HG02588 (cell line): ENCODE measurements around the gene AEBP1.

Experiments
- ATAC-seq: cut with Tn5 transposase; IDR thresholded peaks from one replicate; pipeline ENCODE4 v1.9.1; 2021; ENCODE audit warnings: mild to moderate bottlenecking, moderate library complexity; ENCODE audit not compliant: unreplicated experiment

The AEBP1 gene

DNA sequence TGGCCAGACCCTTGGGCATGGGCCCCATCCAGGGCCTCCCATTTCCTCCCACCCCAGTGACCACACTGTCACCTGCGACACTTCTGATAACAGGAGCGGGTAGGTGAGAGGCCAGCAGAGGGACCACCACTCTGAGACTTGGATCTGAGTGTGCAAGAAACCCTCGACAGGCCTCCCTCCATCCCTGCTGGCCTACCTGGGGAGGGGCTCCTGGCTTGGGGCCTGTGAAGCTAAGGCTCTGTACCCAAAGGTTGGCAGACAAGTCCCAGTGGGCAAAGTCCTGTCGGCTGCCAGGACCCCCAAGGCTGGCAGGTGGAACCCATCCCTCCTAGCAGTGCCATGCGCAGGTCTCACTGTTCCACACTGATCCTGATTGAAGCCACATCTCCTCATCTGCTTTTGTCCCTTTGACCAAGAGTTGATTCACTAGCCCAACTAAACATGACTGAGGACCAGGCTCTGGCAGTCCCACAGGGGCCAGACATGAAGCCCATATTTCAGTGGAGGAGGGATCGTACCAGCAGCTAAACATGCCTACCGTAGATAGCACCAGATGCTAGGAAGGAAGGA, 37.6 kb upstream of the AEBP1 start:
- no peak for ATAC-seq

DNA sequence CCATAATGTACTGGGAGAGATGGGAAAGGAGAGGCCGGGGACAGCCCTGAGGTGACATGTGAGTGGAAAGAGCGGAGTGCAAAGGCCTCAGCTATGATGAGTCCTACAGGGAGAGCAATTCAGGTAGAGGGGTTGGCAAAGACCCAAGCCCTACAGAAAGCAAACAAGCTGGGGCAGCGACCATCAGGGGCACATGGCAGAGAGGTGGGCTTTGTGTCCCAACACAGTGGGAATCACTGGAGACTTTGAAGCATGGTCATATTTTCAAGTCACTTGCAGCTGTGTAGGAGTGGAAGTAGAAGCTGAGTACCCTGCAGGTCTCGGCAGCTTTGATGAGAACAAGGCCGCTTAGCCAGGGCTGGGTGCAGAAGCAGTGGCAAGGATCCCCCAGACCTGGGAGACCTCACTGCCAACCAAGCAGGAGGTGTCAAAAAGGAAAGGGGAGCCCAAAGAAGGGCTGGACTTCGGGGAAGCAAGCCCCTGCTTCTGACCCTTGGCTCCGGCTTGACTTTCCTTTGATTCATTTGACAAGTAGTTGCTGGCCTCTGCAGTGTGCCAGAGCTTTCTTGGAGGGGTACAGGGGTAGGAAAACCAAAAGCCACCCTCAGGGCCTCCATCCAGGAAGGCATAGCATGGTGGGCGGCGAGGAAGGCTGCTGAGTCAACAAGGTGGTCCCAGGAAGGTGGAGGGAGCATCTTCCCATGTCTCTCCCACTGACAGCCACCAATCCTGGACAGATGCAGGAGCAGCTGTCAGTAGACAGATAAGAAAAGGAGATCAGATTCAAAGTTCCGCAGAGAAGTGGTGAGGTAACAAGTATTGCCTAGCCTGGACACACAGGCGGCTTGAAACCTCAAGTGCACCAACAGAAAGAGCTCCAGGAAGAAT, 36.8 kb upstream of the AEBP1 start:
- ATAC-seq: no peak

DNA sequence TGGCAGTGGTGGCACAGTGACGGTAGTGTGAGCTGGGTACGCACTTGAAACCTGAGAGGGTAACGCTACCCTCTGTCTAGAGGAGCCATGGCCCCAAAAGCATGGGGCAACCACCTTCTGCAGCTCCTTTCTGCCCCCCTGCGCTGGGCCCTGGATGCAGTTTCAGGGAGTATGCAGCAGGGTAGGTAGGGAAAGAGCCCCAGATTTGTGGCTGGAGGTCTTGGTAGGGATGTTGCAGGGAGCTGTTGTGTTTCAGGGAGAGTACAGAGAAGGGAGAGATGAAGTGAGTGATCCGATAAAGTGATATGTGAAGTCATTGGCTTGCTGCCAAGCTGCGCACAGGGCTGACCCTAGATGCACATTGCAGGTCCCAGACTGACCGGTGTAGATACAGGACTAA, 36.1 kb upstream of the AEBP1 start:
- no peak for ATAC-seq

DNA sequence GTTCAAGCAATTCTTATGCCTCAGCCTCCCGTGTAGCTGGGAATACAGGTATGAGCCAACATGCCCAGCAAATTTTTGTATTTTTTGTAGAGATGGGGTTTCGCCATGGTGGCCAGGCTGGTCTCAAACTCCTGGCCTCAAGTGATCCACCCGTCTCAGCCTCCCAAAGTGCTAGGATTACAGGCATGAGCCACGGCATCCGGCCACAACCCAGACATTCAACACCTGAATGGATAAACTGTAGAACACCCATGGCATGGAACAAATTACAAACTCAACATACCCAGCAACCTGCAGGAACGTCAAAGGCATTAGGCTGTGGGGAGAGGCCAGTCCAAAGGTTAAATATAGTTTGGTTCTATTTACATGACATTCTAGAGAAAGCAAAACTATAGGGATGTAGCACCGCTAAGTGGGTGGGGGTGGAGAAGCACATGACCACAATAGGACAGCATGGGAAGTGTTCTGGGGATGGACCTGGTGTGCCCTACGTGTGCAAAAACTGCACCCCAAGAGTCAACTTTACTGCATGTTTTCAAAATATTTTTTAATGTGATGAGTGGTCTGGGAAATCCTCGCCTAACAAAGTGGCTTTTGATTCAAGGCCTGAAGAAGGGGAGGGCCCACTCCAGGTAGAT, 32.3 kb upstream of the AEBP1 start:
- no peak for ATAC-seq

DNA sequence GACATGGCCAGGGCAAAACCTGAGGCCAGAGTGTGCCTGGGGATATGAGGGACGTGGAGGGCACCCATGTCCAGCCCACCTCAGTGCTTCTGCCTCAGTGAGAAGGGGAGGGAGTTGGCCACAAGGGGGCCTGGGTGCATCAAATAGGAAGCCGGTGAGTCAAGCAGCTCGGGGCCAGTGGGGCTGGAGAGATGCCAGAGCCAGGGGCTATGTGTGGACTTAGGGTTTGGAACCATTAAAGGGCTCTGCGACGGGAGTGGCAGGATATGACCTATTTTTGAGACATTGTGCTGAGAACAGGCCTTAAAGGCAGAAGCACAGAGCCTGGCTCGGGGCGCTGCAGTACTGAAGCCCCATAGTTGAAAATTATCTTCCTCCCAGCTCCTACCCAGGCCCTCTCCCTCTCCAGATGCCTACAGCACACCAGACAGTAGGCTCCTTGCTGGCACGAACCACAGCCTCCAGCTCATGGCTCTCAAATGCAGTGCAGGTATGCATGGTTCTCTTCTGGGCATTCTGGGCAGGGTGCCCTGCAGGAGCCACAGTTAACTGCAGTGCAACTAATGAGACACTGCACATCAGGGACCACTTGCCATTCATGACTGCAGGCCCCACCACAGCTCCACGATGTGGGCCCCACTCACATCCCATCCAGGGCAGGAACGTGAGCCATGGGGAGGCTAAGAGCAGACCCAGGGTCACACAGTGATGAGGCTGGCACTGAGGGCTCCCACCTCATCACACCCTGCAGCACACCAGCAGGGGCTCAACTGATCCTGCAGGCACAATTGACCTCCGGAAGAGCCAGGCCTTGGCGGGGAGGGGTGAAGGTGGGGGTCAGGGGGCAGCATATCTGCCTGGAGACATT, 31.5 kb upstream of the AEBP1 start:
- ATAC-seq: no peak

DNA sequence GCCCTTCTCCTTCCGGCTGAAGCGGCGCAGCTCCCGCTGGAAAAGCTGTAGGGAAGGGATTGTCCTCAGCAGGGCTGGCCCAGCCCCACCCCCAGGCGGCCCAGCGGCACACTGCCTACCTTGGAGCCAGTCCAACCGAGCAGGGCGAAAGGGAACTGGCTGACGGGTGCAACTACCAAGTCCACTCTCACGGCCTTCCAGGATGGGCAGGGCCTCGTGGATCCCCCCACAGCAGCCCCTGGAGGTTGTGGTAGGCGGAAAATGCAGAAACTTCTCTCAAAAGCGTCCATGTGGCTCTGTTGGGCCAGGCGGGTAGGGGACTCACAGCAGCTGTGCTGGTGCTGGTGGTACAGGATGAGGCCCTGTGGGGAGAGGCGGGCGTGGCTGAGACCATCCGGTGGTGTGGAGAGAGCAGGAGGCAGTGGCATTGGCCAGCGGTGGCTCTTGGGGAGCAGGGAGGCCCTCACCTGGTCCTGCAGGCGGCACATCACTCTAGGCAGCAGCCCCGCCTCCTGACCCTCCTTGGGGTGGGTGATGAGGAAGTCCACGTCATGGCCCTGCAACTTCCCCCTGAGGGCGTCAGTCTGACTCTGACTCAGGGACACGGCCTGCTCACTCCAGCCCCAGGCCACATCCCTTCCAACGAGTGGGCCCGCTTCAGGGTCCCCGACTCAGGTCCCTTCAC, 30.3 kb upstream of the AEBP1 start:
- ATAC-seq: peak; percentile 54

DNA sequence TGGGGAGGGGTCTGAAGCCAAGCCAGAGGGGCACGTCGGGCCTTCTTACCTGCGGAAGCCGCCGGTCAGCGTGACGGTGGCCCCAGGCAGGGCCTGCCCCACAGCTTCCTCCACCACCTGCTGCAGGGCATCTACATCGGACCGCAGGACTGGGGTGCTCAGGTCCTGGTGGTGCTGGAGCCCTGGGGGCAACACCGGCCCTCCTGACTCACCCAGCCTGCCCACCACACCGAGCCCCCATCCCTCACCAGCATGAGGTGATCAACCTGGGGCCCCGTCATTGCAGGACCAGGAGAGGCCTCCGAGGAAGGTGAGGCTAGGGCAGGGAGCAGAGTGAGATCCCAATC, 29.8 kb upstream of the AEBP1 start:
- ATAC-seq: peak; percentile 9

DNA sequence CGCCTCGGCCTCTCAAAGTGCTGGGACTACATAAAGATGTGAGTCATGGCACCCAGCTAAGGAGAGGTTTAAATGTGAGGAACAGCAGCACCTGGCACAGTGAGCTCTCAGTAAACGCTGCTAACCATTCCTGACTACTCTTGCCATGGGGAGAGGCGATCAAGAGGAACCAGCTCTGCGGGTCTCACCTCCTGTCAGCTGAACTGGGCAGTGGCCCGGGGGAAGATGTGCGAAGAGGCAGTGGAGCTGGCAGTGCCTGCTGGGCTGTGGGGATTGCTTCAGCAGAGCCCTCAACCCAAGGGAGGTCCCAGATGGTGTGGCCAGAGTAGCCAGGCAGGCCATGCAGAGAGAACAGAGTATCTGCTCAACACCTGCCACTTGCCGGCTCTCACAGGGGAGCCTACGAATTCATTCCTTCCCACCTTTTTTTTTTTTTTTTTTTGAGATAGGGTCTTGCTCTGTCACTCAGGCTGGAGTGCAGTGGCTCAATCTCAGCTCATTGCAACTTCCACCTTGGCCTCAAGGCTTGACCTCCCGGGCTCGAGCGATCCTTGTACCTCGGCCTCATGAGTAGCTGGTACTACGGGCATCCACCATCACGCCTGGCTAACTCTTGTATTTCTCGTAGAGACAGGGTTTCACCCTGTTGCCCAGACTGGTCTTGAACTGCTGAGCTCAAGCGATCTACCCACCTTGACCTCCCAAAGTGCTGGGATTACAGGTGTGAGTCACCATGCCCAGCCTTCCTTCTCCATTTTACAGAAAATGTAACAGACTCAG, 28.7 kb upstream of the AEBP1 start:
- ATAC-seq: no peak

DNA sequence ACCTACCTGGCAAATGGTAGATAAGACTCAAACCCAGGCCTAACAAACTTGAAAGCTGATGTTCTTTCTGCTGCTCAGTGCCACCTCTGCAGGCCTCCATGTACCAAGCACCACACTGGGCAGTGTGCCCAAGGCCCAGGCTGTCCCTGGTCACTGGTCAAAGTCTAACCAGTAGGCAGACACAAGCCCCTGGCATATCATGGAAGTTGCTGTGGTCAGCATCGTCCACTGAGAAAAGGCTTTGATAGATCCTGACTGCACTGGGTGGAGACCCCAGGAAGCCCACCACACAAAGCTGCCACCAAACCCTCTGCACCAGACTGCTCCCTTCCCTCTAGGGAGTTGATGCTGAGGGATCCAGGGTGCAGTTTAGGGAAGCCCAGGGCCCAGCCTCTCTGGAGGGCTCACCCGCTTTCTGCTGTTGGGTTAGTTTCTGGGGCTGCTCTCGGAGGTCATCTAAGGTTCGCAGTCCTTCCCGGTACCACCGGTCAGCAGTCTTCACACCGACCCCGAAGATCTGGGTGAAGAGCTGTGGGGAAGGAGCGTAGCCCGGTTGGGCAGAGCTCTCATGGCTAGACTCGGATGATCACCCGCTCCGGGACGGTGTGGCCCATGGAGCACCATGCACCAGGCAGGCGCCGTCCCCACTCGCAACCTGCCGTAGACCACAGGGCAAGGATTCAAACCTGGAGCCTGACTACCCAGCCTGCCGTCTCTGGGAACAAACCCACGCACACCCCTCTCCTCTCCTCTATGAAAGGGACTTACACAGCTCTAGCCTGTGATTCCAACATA, 27.8 kb upstream of the AEBP1 start:
- no peak for ATAC-seq

DNA sequence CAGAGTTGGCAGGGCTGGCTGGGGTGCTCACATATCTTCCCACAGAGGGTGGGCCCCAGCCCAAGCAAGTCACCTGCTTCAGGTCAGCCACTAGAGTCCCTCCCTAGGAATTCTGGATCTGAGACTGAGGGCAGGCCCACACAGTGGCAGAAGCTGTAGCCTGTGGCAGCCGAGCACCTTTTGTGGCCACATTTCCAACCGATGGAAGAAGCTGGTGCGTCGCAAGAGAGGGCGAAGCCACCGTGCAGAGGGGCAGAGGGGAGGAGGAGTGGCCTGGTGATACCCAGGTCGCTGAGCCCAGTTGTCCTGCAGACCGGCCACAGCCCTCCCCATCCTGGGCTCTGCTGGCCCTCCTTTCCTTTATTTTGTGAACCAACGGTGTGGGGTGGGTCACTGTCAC, 27.1 kb upstream of the AEBP1 start:
- no peak for ATAC-seq

DNA sequence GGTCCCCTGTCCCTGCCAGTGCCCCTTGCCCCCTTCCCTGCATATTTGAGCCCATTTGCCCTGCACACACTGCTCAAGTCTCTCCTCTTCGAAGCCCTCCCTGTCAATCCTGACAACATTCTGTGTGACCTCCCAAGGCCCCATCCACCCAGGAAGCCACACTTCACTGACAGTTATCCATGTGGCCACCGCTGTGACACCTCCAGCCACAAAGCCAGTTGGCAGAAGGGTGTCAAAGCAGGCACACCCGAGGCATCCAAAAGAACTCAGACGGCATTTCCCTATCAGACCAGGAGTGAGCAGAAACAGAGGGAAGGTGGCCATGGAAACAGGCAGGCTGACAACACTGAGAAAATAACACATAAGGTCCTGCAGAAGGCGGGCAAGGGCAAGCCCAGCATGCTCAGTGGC, 26.5 kb upstream of the AEBP1 start:
- ATAC-seq: no peak

DNA sequence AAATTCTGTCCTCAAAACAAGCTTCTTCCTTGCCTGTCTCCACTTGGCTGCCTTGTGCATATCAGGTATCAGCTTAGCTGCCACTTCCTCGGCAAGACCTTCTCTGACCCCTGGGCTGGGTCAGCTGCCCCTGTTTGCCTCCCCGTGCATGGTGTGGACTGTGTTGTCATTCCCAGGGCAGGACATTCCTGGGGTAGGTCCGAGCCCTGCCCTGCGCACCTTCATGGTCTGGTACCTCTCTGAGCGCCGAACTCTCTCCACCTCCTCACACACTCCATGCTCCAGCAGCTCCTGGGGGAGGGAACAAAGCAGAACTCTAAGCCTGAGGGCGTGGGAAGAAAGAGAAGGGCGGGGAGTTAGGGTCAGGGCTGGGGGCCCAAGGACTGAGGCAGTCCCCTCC, 25.6 kb upstream of the AEBP1 start:
- no peak for ATAC-seq

DNA sequence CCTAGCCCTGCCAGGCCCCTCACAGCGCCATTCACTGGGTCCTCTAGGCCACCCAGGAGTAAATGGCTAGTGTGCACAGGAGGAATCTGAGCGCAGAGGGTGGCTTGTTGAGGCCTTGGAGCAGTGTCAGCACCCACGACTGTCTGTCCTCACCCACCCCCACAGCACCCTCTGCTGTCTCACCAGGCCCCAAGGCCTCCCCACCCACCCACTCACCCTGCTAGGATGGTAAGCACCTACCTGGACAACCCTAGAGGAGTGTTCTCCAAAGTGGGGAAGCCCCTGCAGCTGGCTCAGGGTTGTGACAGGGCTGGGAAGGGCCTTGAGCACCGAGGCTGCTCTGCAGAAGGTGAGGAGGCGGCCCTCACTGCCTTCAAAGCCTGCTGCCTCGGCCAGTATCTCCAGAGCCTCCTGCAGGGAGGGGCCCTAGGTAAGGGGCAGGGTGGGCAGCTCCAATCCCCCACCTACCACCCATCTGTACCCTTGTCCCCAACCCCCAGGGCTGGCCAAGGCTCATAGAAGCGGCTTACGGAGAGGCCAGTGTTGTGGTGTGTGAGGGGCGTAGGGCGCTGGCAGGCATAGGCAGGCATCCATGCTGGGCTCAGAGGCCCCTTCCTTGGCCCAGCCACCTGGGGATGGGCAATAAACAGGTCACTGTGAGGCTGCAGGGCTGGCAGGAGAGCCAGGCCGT, 24.7 kb upstream of the AEBP1 start:
- ATAC-seq: no peak

DNA sequence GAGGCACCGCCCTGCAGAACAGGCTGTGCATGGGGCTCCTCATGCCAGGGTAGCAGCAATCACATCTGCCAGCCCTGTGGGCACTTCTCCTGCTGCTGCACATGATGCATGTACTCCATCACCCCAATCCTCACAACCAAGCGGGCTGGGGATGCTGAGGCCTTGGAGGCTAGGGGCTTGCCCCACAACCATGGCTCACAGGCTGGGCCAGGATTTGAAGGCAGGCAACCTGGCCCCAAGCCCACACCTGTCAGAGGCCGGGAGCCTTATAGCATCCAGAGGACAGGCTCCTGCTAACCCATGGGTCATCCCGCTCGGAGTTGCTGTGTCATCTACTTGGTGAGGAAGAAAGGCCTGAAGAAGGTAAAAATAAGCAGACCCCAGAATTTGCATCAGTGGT, 24.0 kb upstream of the AEBP1 start:
- no peak for ATAC-seq

DNA sequence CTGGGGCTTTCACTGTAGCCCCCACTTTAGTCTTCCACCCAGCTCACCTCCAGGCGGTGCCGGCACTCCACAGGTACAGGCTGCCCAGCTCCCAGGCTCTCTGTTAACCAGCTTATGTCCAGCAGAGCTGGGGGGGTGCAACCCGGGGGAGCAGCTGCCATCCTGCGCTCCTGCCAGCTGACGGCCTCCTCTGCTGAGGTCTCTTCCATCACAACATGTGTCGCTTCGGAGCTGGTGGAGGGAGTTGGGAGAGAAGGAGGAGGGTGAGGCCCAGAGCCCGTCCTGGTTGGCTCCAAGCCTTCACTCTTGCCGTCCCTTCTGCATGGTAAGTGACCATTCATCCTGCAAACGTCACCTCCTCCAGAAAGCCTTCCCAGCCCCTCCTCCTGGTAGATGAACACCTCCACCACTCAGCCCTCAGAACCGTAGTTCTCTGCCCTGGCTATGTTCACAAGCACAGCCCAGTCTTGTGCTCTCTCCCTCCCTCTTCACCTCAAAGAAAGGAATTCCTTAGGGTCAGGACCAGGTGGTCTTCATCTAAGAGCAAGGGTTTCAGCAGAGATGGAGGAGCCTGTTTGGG, 23.4 kb upstream of the AEBP1 start:
- no peak for ATAC-seq

DNA sequence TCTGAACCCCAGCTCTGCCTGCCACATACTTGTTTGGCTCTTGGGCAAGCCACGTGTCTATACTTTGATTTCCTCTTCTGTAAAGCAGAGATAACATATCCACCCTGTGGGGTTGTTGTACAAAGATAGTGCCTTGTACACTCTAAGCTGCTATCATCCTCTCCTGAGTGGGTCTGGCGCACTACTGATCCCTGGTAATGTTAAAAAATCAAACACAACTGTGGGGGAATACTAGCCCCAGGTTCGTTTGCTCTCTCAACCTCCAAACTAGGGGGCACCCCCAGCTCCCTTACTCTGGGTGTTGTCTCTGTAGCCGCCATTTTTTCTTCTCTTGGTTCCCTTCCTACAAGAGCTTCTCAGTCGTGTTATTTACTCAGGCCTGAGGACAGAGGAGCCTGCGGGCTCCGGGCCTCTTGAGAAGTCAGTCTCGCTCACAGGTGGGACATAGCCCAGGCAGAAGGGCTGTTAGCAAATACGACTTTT, 22.8 kb upstream of the AEBP1 start:
- no peak for ATAC-seq

DNA sequence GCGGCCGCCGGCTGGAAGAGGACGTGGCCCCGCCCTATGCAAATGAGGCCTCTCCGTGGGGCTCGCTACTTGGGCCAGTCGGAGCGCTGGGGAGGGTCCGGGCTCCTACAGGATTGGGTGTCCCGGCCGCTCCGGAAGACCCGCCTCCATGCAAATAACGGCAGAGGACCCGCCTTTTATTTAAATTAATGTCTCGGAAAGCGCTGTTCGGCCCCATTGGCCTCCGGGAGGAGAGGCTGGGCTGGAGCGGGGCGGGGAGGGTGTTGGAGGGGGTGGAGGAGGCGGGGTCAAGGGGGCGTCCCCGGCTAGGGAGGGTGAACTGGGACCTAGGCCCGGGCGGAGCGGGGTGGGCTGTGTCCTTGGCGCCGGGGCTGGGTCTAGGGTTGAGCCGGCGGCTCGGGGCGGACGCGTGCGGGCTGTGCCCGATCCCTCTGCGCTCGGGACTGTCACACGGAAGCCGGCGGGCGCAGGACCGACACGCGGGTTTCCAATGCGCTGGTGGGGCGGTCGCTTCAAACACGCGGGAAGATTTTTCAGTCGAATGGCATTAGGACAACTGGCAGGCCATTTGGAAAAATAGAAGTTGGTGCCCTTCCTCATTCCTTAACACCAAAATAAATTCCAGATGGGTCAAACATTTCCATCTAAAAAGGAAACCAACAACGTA, 21.5 kb upstream of the AEBP1 start:
- ATAC-seq: peak; percentile 87

DNA sequence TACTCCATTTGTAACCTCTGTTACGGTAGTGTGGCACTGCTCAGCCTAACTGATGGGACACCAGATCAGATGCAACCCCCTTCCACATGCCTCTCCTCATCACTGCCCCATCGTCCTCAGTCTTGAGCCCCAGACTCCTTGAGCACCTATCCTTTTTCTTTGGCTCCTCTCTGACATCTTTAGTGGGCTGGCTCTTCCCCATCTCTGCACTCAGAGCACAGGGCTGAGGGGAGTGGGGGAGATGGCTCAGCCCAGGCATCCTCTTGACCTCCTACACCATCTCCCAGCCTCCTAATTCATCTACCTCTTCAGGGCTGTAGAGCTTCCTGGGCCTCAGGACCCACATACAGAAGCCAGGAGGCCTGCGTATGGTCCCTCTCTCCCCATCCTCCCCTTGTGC, 20.3 kb upstream of the AEBP1 start:
- no peak for ATAC-seq
